ENCODE data around the gene BCAS4. TPM values are rescaled to one million over a fixed set of nuclear protein-coding genes. Genes with fewer than 3 reads are reported as not detected.

The BCAS4 gene
- total RNA-seq, 1 donor from 2014 or later = 9.0 TPM

- peak overlapping the region; percentile 35 for H3K27ac Mint-ChIP-seq (ENCODE audit: unreplicated experiment)
- H3K4me3 Mint-ChIP-seq = peak overlapping the region; percentile 76
- peaks cover 43% of the 10 kb centered on the region for H3K4me1 Mint-ChIP-seq
- peaks cover 3% of the 10 kb centered on the region for H3K27me3 Mint-ChIP-seq (ENCODE audit: low read depth)
- no peak for DNase-seq (ENCODE audit: low read depth, low spot score)
- H3K36me3 Mint-ChIP-seq (ENCODE audit: low read depth) = peaks cover 3% of the 10 kb centered on the region
- no peaks in the 10 kb centered on the region for H3K9me3 Mint-ChIP-seq
- TF ChIP-seq, protein P1, sequence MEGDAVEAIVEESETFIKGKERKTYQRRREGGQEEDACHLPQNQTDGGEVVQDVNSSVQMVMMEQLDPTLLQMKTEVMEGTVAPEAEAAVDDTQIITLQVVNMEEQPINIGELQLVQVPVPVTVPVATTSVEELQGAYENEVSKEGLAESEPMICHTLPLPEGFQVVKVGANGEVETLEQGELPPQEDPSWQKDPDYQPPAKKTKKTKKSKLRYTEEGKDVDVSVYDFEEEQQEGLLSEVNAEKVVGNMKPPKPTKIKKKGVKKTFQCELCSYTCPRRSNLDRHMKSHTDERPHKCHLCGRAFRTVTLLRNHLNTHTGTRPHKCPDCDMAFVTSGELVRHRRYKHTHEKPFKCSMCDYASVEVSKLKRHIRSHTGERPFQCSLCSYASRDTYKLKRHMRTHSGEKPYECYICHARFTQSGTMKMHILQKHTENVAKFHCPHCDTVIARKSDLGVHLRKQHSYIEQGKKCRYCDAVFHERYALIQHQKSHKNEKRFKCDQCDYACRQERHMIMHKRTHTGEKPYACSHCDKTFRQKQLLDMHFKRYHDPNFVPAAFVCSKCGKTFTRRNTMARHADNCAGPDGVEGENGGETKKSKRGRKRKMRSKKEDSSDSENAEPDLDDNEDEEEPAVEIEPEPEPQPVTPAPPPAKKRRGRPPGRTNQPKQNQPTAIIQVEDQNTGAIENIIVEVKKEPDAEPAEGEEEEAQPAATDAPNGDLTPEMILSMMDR (conservative IDR thresholded peaks at IDR 0.05) = no peak
Measured at GRCh38 chr20:50874111-50874757, 79.4 kb downstream of the BCAS4 start.

- Mint-ChIP-seq H3K9me3 (no peaks in the 10 kb centered on the region), H3K27ac (ENCODE audit: unreplicated experiment) (no peak overlapping the region), H3K4me3 (no peak overlapping the region), H3K4me1 (peaks cover 39% of the 10 kb centered on the region), H3K36me3 (ENCODE audit: low read depth) (peaks cover 7% of the 10 kb centered on the region), H3K27me3 (ENCODE audit: low read depth) (peaks cover 6% of the 10 kb centered on the region)
- no peak for DNase-seq (ENCODE audit: low read depth, low spot score)
- TF ChIP-seq, protein P1 (conservative IDR thresholded peaks at IDR 0.05) = no peak
Measured at GRCh38 chr20:50874758-50875665, 80.2 kb downstream of the BCAS4 start.

GRCh38 chr20:50876063-50876685, 81.3 kb downstream of the BCAS4 start:
- no peak for DNase-seq (ENCODE audit: low read depth, low spot score)
- Mint-ChIP-seq H3K4me1 (peaks cover 27% of the 10 kb centered on the region), H3K4me3 (no peak overlapping the region), H3K9me3 (no peaks in the 10 kb centered on the region), H3K36me3 (ENCODE audit: low read depth) (peaks cover 7% of the 10 kb centered on the region), H3K27me3 (ENCODE audit: low read depth) (peaks cover 6% of the 10 kb centered on the region), H3K27ac (ENCODE audit: unreplicated experiment) (no peak overlapping the region)
- TF ChIP-seq, protein P1 (conservative IDR thresholded peaks at IDR 0.05) = no peak

DNA sequence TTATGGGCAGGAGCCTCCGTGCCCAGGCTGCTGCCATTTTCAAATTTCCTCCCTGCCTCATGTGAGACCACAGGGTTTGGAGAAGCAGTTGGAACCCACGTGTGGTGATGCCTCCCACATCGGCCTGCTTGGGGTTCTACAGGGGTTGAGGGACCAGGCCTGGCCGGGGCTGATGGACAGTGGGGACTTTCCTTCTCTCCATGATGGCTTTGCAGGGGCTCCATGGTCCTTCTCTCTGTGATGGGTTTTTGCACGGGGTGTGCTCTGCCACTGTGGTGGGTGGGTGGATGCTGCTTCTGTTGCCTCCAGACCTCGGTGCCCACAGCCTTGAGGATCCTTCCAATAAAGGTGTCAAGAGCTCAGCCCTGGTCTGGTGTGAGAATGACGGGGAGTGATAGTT, 82.0 kb downstream of the BCAS4 start:
- H3K9me3 Mint-ChIP-seq = no peaks in the 10 kb centered on the region

DNA sequence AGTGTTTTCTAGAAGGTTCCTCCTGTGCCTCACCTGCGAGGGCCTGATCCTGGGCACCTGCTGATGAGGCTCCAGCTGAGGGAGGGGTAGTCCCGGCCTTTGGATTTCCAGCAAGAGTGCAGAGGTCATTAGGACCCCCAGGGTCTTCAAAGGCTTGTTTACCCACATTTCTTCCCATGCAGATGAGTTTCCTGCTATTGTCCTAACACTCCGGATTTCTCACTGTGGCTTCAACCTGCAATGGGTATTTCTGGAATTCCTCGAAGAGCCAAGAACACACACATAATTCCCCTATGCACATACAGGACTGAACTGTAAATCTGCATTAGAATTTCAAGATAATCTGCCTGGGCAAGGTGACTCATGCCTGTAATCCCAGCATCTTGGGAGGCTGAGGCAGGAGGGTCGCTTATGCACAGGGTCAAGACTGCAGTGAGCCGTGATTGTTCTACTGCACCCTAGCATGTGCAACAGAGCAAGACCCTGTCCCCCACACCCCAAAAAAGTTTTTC, 82.4 kb downstream of the BCAS4 start:
- peaks cover 6% of the 10 kb centered on the region for H3K27me3 Mint-ChIP-seq (ENCODE audit: low read depth)
- H3K27ac Mint-ChIP-seq (ENCODE audit: unreplicated experiment) = no peak overlapping the region
- H3K9me3 Mint-ChIP-seq = no peaks in the 10 kb centered on the region
- DNase-seq (ENCODE audit: low read depth, low spot score) = no peak
- H3K4me3 Mint-ChIP-seq = no peak overlapping the region
- TF ChIP-seq, protein P1 (conservative IDR thresholded peaks at IDR 0.05) = no peak
- H3K4me1 Mint-ChIP-seq = peaks cover 20% of the 10 kb centered on the region
- peaks cover 7% of the 10 kb centered on the region for H3K36me3 Mint-ChIP-seq (ENCODE audit: low read depth)

More for the DNA sequence above, 82.0 kb downstream of the BCAS4 start:
- Mint-ChIP-seq H3K36me3 (ENCODE audit: low read depth) (peaks cover 7% of the 10 kb centered on the region), H3K27me3 (ENCODE audit: low read depth) (peaks cover 6% of the 10 kb centered on the region), H3K4me1 (peaks cover 21% of the 10 kb centered on the region), H3K4me3 (no peak overlapping the region), H3K27ac (ENCODE audit: unreplicated experiment) (no peak overlapping the region)
- TF ChIP-seq, protein P1 (conservative IDR thresholded peaks at IDR 0.05) = no peak
- no peak for DNase-seq (ENCODE audit: low read depth, low spot score)

Measured in neural crest cell (in vitro differentiated cells).